Measurements from ENCODE around the gene KDM4F.

Gene KDM4F

GRCh38 chr11:95076416-95076815, 27.2 kb downstream of the KDM4F start:
- no peaks in the 10 kb centered on the region for H3K9me3 ChIP-seq
- no peak overlapping the region for H3K27ac ChIP-seq
- H4K20me1 ChIP-seq, result no peaks in the 10 kb centered on the region
- peak; percentile 87 for TF ChIP-seq Cebpa-rat (IDR thresholded peaks at IDR 0.05)
- no peak overlapping the region for H3K4me3 ChIP-seq
- no peak overlapping the region for H3K9ac ChIP-seq
- H3K36me3 ChIP-seq, result no peaks in the 10 kb centered on the region
- H3K4me2 ChIP-seq, result peak overlapping the region; percentile 56
- no peaks in the 10 kb centered on the region for H3K27me3 ChIP-seq
- peaks cover 91% of the 10 kb centered on the region for H3K4me1 ChIP-seq

GRCh38 chr11:95076981-95077380, 27.8 kb downstream of the KDM4F start:
- no peaks in the 10 kb centered on the region for H4K20me1 ChIP-seq
- H3K4me3 ChIP-seq, result no peak overlapping the region
- peak overlapping the region; percentile 56 for H3K4me2 ChIP-seq
- H3K4me1 ChIP-seq, result peaks cover 91% of the 10 kb centered on the region
- no peak overlapping the region for H3K27ac ChIP-seq
- TF ChIP-seq Cebpa-rat (IDR thresholded peaks at IDR 0.05), result no peak
- H3K9me3 ChIP-seq, result no peaks in the 10 kb centered on the region
- H3K36me3 ChIP-seq, result no peaks in the 10 kb centered on the region
- H3K27me3 ChIP-seq, result no peaks in the 10 kb centered on the region
- H3K9ac ChIP-seq, result no peak overlapping the region

GRCh38 chr11:95078526-95078925, 29.3 kb downstream of the KDM4F start:
- no peaks in the 10 kb centered on the region for H3K9me3 ChIP-seq
- peaks cover 97% of the 10 kb centered on the region for H3K4me1 ChIP-seq
- H4K20me1 ChIP-seq, result no peaks in the 10 kb centered on the region
- peak overlapping the region; percentile 56; the same call in 1 of the 2 replicates for H3K4me2 ChIP-seq
- no peaks in the 10 kb centered on the region for H3K27me3 ChIP-seq
- H3K36me3 ChIP-seq, result no peaks in the 10 kb centered on the region
- H3K27ac ChIP-seq, result no peak overlapping the region
- no peak overlapping the region for H3K4me3 ChIP-seq
- no peak for TF ChIP-seq Cebpa-rat (IDR thresholded peaks at IDR 0.05)
- no peak overlapping the region for H3K9ac ChIP-seq

GRCh38 chr11:95081010-95081409, 31.8 kb downstream of the KDM4F start:
- Histone ChIP-seq H3K9ac (peak overlapping the region; percentile 63), H3K4me2 (peak overlapping the region; percentile 88), H3K36me3 (no peaks in the 10 kb centered on the region), H4K20me1 (no peaks in the 10 kb centered on the region), H3K27ac (peak overlapping the region; percentile 94), H3K4me3 (0 out of 2 replicates have a peak overlapping the region, but pooled peaks have one; percentile 26), H3K27me3 (no peaks in the 10 kb centered on the region), H3K4me1 (peaks cover 98% of the 10 kb centered on the region), H3K9me3 (no peaks in the 10 kb centered on the region)
- no peak for TF ChIP-seq Cebpa-rat (IDR thresholded peaks at IDR 0.05)

- Histone ChIP-seq H3K4me3 (0 out of 2 replicates have a peak overlapping the region, but pooled peaks have one; percentile 35), H3K27ac (peak overlapping the region; percentile 94), H3K4me2 (peak overlapping the region; percentile 88), H4K20me1 (no peaks in the 10 kb centered on the region), H3K9ac (peak overlapping the region; percentile 77), H3K36me3 (no peaks in the 10 kb centered on the region), H3K27me3 (no peaks in the 10 kb centered on the region), H3K9me3 (no peaks in the 10 kb centered on the region), H3K4me1 (peaks cover 98% of the 10 kb centered on the region)
- no peak for TF ChIP-seq Cebpa-rat (IDR thresholded peaks at IDR 0.05)
Observed at GRCh38 chr11:95081412-95081811, 32.2 kb downstream of the KDM4F start.

GRCh38 chr11:95082576-95083001, 33.4 kb downstream of the KDM4F start:
- Histone ChIP-seq H3K9ac (peak overlapping the region; percentile 77), H4K20me1 (no peaks in the 10 kb centered on the region), H3K36me3 (no peaks in the 10 kb centered on the region), H3K4me2 (peak overlapping the region; percentile 88), H3K27ac (peak overlapping the region; percentile 94), H3K4me1 (peaks cover 97% of the 10 kb centered on the region), H3K27me3 (no peaks in the 10 kb centered on the region), H3K4me3 (peak overlapping the region; percentile 35; the same call in 1 of the 2 replicates), H3K9me3 (no peaks in the 10 kb centered on the region)
- TF ChIP-seq Cebpa-rat (IDR thresholded peaks at IDR 0.05), result no peak

GRCh38 chr11:95084509-95084908, 35.3 kb downstream of the KDM4F start:
- H3K9ac ChIP-seq, result no peak overlapping the region
- no peaks in the 10 kb centered on the region for H3K9me3 ChIP-seq
- peak overlapping the region; percentile 19 for H3K4me2 ChIP-seq
- no peak overlapping the region for H3K27ac ChIP-seq
- no peak overlapping the region for H3K4me3 ChIP-seq
- no peaks in the 10 kb centered on the region for H3K36me3 ChIP-seq
- no peaks in the 10 kb centered on the region for H3K27me3 ChIP-seq
- no peaks in the 10 kb centered on the region for H4K20me1 ChIP-seq
- no peak for TF ChIP-seq Cebpa-rat (IDR thresholded peaks at IDR 0.05)
- H3K4me1 ChIP-seq, result peaks cover 94% of the 10 kb centered on the region

GRCh38 chr11:95085117-95085816, 36.0 kb downstream of the KDM4F start:
- Histone ChIP-seq H3K27ac (no peak overlapping the region; the same call in 1 of the 2 replicates), H3K27me3 (no peaks in the 10 kb centered on the region), H3K9ac (no peak overlapping the region), H3K4me1 (peaks cover 87% of the 10 kb centered on the region), H3K9me3 (no peaks in the 10 kb centered on the region), H3K36me3 (no peaks in the 10 kb centered on the region), H3K4me3 (no peak overlapping the region), H4K20me1 (no peaks in the 10 kb centered on the region), H3K4me2 (peak overlapping the region; percentile 19)
- no peak for TF ChIP-seq Cebpa-rat (IDR thresholded peaks at IDR 0.05)

- Histone ChIP-seq H3K36me3 (no peaks in the 10 kb centered on the region), H3K4me1 (peaks cover 84% of the 10 kb centered on the region), H3K4me2 (no peak overlapping the region; the same call in 1 of the 2 replicates), H3K4me3 (no peak overlapping the region), H4K20me1 (peaks cover 8% of the 10 kb centered on the region; the same call in 1 of the 2 replicates), H3K27me3 (no peaks in the 10 kb centered on the region), H3K9ac (no peak overlapping the region), H3K9me3 (no peaks in the 10 kb centered on the region), H3K27ac (no peak overlapping the region)
- TF ChIP-seq Cebpa-rat (IDR thresholded peaks at IDR 0.05), result no peak
Observed at GRCh38 chr11:95086151-95086550, 36.9 kb downstream of the KDM4F start.

GRCh38 chr11:95086836-95087570, 37.8 kb downstream of the KDM4F start:
- no peak overlapping the region for H3K4me3 ChIP-seq
- no peak overlapping the region for H3K9ac ChIP-seq
- H3K36me3 ChIP-seq, result no peaks in the 10 kb centered on the region
- H3K27ac ChIP-seq, result no peak overlapping the region
- TF ChIP-seq Cebpa-rat (IDR thresholded peaks at IDR 0.05), result no peak
- H3K9me3 ChIP-seq, result no peaks in the 10 kb centered on the region
- no peaks in the 10 kb centered on the region for H3K27me3 ChIP-seq
- peaks cover 9% of the 10 kb centered on the region; the same call in 1 of the 2 replicates for H4K20me1 ChIP-seq
- peaks cover 87% of the 10 kb centered on the region for H3K4me1 ChIP-seq
- H3K4me2 ChIP-seq, result peak overlapping the region; percentile 98; the same call in 1 of the 2 replicates

All from BLaER1 (cell line).